Activated T-helper 2 cell treated with anti-CD3 and anti-CD28 coated beads, Interferon-gamma antibody, Interleukin-2, Interleukin-4, amounts not matched to agents 10 μg/mL and 5 μg/mL and 100 μg/mL, durations not matched to agents 14 hours and 24 hours and 36 hours (primary cell): ENCODE measurements around the gene GPR22. TPM values are rescaled to one million over a fixed set of nuclear protein-coding genes. Genes with fewer than 3 reads are reported as not detected.

Experiments
- DNase-seq: peaks from one replicate; pipeline ENCODE4 v3.0.0; 2021; ENCODE audit warnings: low spot score
- H3K27ac Mint-ChIP-seq: one replicate; pipeline ENCODE4 v1.8.0; 2021; ENCODE audit warnings: mixed read lengths
- H3K27me3 Mint-ChIP-seq: one replicate; pipeline ENCODE4 v1.8.0; 2021; ENCODE audit warnings: low read depth, mixed read lengths
- H3K36me3 Mint-ChIP-seq: one replicate; pipeline ENCODE4 v1.8.0; 2021; ENCODE audit warnings: low read depth, mixed read lengths
- H3K4me1 Mint-ChIP-seq: one replicate; pipeline ENCODE4 v1.8.0; 2021; ENCODE audit warnings: low read depth, mixed read lengths
- H3K4me3 Mint-ChIP-seq: one replicate; pipeline ENCODE4 v1.8.0; 2021; ENCODE audit warnings: low read depth, mild to moderate bottlenecking, moderate library complexity, mixed read lengths
- H3K9me3 Mint-ChIP-seq: one replicate; pipeline ENCODE4 v1.8.0; 2021; ENCODE audit warnings: mixed read lengths
- intact Hi-C: fragments of 100-400 bp; cut with micrococcal nuclease; formaldehyde crosslinking; loops from one replicate; pipeline ENCODE4 v1.15.1; 2023
- total RNA-seq: library from RNA; stranded (reverse); gene quantifications from 2 replicates; pipeline ENCODE4 v1.2.3, GENCODE V29; 2022

The GPR22 gene
- total RNA-seq, 1 donor from 2014 or later = not detected

GRCh38 chr7:107492875-107493274 is 23.0 kb downstream of the GPR22 start:
- H3K36me3 Mint-ChIP-seq = peaks cover 9% of the 10 kb centered on the region
- no peak overlapping the region for H3K4me3 Mint-ChIP-seq
- no peaks in the 10 kb centered on the region for H3K9me3 Mint-ChIP-seq
- H3K27me3 Mint-ChIP-seq = no peaks in the 10 kb centered on the region
- H3K27ac Mint-ChIP-seq = no peak overlapping the region
- DNase-seq = no peak
- H3K4me1 Mint-ChIP-seq = peaks cover 6% of the 10 kb centered on the region
- intact Hi-C loops = no loop called here

- no peaks in the 10 kb centered on the region for H3K9me3 Mint-ChIP-seq
- intact Hi-C loops = no loop called here
- no peak for DNase-seq
- no peak overlapping the region for H3K27ac Mint-ChIP-seq
- peaks cover 9% of the 10 kb centered on the region for H3K36me3 Mint-ChIP-seq
- H3K4me1 Mint-ChIP-seq = peaks cover 6% of the 10 kb centered on the region
- H3K4me3 Mint-ChIP-seq = no peak overlapping the region
- H3K27me3 Mint-ChIP-seq = no peaks in the 10 kb centered on the region
These were observed 24.5 kb downstream of the GPR22 start for GRCh38 chr7:107494315-107494751.

- peaks cover 9% of the 10 kb centered on the region for H3K36me3 Mint-ChIP-seq
- H3K9me3 Mint-ChIP-seq = no peaks in the 10 kb centered on the region
- no peak overlapping the region for H3K4me3 Mint-ChIP-seq
- H3K27me3 Mint-ChIP-seq = no peaks in the 10 kb centered on the region
- H3K27ac Mint-ChIP-seq = no peak overlapping the region
- no peak for DNase-seq
- peaks cover 6% of the 10 kb centered on the region for H3K4me1 Mint-ChIP-seq
- intact Hi-C loops = no loop called here
These were observed 25.0 kb downstream of the GPR22 start for GRCh38 chr7:107494884-107495283.

GRCh38 chr7:107495516-107495915 is 25.7 kb downstream of the GPR22 start:
- Mint-ChIP-seq H3K9me3 (no peaks in the 10 kb centered on the region), H3K36me3 (peaks cover 5% of the 10 kb centered on the region), H3K4me3 (no peak overlapping the region), H3K4me1 (peaks cover 6% of the 10 kb centered on the region), H3K27ac (no peak overlapping the region), H3K27me3 (no peaks in the 10 kb centered on the region)
- intact Hi-C loops = no loop called here
- no peak for DNase-seq

GRCh38 chr7:107499731-107500130 is 29.9 kb downstream of the GPR22 start:
- Mint-ChIP-seq H3K4me3 (no peak overlapping the region), H3K27me3 (no peaks in the 10 kb centered on the region), H3K36me3 (peaks cover 4% of the 10 kb centered on the region), H3K4me1 (peaks cover 3% of the 10 kb centered on the region), H3K27ac (no peak overlapping the region), H3K9me3 (no peaks in the 10 kb centered on the region)
- intact Hi-C loops = loop anchor here (5.0 kb wide), 1 partner anchor 37 kb away; no protein-coding TSS in a partner anchor
- no peak for DNase-seq

- no peak for DNase-seq
These were observed 31.7 kb downstream of the GPR22 start for GRCh38 chr7:107501593-107501992.

GRCh38 chr7:107502154-107502553 is 32.3 kb downstream of the GPR22 start:
- H3K4me1 Mint-ChIP-seq = peaks cover 6% of the 10 kb centered on the region
- intact Hi-C loops = loop anchor here (5.0 kb wide), 1 partner anchor 40 kb away; no protein-coding TSS in a partner anchor
- no peak for DNase-seq

More at GRCh38 chr7:107501593-107501992, 31.7 kb downstream of the GPR22 start:
- H3K36me3 Mint-ChIP-seq = peaks cover 3% of the 10 kb centered on the region
- H3K9me3 Mint-ChIP-seq = no peaks in the 10 kb centered on the region
- no peak overlapping the region for H3K27ac Mint-ChIP-seq
- H3K4me1 Mint-ChIP-seq = peaks cover 6% of the 10 kb centered on the region
- no peaks in the 10 kb centered on the region for H3K27me3 Mint-ChIP-seq
- intact Hi-C loops = loop anchor here (5.0 kb wide), 1 partner anchor 39 kb away; no protein-coding TSS in a partner anchor
- H3K4me3 Mint-ChIP-seq = no peak overlapping the region

GRCh38 chr7:107502797-107503196 is 32.9 kb downstream of the GPR22 start:
- Mint-ChIP-seq H3K27me3 (no peaks in the 10 kb centered on the region), H3K4me1 (peaks cover 6% of the 10 kb centered on the region), H3K9me3 (no peaks in the 10 kb centered on the region), H3K36me3 (peaks cover 3% of the 10 kb centered on the region), H3K27ac (no peak overlapping the region), H3K4me3 (no peak overlapping the region)
- DNase-seq = no peak
- intact Hi-C loops = loop anchor here (5.0 kb wide), 1 partner anchor 40 kb away; no protein-coding TSS in a partner anchor

More at GRCh38 chr7:107502154-107502553, 32.3 kb downstream of the GPR22 start:
- no peak overlapping the region for H3K4me3 Mint-ChIP-seq
- peaks cover 3% of the 10 kb centered on the region for H3K36me3 Mint-ChIP-seq
- no peaks in the 10 kb centered on the region for H3K9me3 Mint-ChIP-seq
- H3K27me3 Mint-ChIP-seq = no peaks in the 10 kb centered on the region
- H3K27ac Mint-ChIP-seq = no peak overlapping the region

GRCh38 chr7:107503687-107504086 is 33.8 kb downstream of the GPR22 start:
- intact Hi-C loops = loop anchor here (5.0 kb wide), 1 partner anchor 41 kb away; no protein-coding TSS in a partner anchor
- Mint-ChIP-seq H3K4me1 (peaks cover 6% of the 10 kb centered on the region), H3K36me3 (peaks cover 5% of the 10 kb centered on the region), H3K9me3 (no peaks in the 10 kb centered on the region), H3K27me3 (no peaks in the 10 kb centered on the region), H3K4me3 (no peak overlapping the region), H3K27ac (no peak overlapping the region)
- no peak for DNase-seq

- H3K4me3 Mint-ChIP-seq = no peak overlapping the region
- H3K36me3 Mint-ChIP-seq = peaks cover 10% of the 10 kb centered on the region
- peaks cover 6% of the 10 kb centered on the region for H3K4me1 Mint-ChIP-seq
- intact Hi-C loops = no loop called here
- H3K27ac Mint-ChIP-seq = no peak overlapping the region
- no peak for DNase-seq
- H3K27me3 Mint-ChIP-seq = no peaks in the 10 kb centered on the region
- peaks cover 2% of the 10 kb centered on the region for H3K9me3 Mint-ChIP-seq
These were observed 35.5 kb downstream of the GPR22 start for GRCh38 chr7:107505362-107505761.

- no peak for DNase-seq
- Mint-ChIP-seq H3K4me3 (no peak overlapping the region), H3K27me3 (no peaks in the 10 kb centered on the region), H3K9me3 (peaks cover 6% of the 10 kb centered on the region), H3K36me3 (peaks cover 16% of the 10 kb centered on the region), H3K4me1 (peaks cover 6% of the 10 kb centered on the region), H3K27ac (no peak overlapping the region)
- intact Hi-C loops = no loop called here
These were observed 36.3 kb downstream of the GPR22 start for GRCh38 chr7:107505997-107506673.

- Mint-ChIP-seq H3K4me1 (peaks cover 6% of the 10 kb centered on the region), H3K27me3 (no peaks in the 10 kb centered on the region), H3K36me3 (peaks cover 17% of the 10 kb centered on the region), H3K9me3 (peaks cover 6% of the 10 kb centered on the region), H3K27ac (no peak overlapping the region), H3K4me3 (no peak overlapping the region)
- DNase-seq = no peak
- intact Hi-C loops = no loop called here
These were observed 37.0 kb downstream of the GPR22 start for GRCh38 chr7:107506674-107507339.
